NCI-H460 (cell line): Measurements from ENCODE around the gene OS9. TPM values are rescaled to one million over a fixed set of nuclear protein-coding genes. Genes with fewer than 3 reads are reported as not detected.
A peak's percentile ranks its signal among the peaks of the same experiment; 100 is the strongest.
"Not testable (repeated sequence)": the region's sequence is repeated elsewhere in the genome, so short reads cannot be mapped to it uniquely, and the experiment has no call there.

Source experiments
- DNase-seq: peaks from one replicate; pipeline ENCODE4 v3.0.0-alpha.2; 2016; ENCODE audit warnings: low read depth; ENCODE audit errors: extremely low read depth
- polyA plus RNA-seq: library from polyadenylated mRNA; depleted of rRNA; stranded (reverse); fragments of >200 nt; gene quantifications from 2 replicates; pipeline ENCODE4 v1.2.3, GENCODE V29; 2014; cell fraction: nucleus; rRNA removed
- total RNA-seq: library from RNA; depleted of rRNA; stranded (reverse); fragments of >200 nt; shearing (Covaris generic); gene quantifications from 2 replicates; pipeline ENCODE4 v1.2.3, GENCODE V29; 2014; rRNA removed

OS9 gene, protein sequence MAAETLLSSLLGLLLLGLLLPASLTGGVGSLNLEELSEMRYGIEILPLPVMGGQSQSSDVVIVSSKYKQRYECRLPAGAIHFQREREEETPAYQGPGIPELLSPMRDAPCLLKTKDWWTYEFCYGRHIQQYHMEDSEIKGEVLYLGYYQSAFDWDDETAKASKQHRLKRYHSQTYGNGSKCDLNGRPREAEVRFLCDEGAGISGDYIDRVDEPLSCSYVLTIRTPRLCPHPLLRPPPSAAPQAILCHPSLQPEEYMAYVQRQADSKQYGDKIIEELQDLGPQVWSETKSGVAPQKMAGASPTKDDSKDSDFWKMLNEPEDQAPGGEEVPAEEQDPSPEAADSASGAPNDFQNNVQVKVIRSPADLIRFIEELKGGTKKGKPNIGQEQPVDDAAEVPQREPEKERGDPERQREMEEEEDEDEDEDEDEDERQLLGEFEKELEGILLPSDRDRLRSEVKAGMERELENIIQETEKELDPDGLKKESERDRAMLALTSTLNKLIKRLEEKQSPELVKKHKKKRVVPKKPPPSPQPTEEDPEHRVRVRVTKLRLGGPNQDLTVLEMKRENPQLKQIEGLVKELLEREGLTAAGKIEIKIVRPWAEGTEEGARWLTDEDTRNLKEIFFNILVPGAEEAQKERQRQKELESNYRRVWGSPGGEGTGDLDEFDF
- total RNA-seq = 214 and 232 TPM in 2 replicates
- 235 and 287 TPM in 2 replicates for polyA plus RNA-seq

DNA sequence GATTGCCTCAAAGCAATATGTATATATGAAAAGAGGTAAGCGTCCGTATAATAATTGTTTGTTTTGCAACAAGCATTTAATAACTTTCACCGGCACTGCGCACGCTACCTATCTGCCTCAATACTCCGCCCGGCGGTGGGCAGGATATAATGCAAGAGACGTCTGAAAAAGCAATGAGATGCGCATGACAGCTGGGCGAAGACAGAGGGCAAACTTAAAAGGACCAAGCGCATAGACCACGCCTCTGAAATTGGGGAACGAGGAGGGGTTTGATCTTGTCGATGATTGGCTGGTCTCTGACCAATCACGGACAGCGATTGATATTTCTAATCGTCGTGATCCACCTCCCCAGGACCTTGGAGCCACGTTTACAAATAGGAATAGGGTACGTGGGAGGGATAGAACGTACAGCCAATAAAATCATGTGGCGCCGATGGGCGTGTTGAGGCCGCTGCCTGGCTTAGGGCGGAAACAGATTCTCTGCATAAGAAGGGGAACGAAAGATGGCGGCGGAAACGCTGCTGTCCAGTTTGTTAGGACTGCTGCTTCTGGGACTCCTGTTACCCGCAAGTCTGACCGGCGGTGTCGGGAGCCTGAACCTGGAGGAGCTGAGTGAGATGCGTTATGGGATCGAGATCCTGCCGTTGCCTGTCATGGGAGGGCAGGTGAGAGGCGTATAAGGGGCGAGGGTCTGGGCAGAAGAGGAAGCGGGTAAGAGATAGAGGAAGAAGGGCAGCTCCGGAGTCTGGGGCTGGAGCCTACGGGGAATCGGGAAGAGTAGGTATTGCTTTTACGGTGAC, at the start of gene OS9:
TSS of gene OS9 (plus strand) at position 474 of the 800 bp plus-strand sequence. CDS start at position 504, 30 bp downstream.
- DNase-seq = peak; percentile 100

GRCh38 chr12:57645990-57646658, 47.8 kb upstream of the OS9 start:
- not testable (repeated sequence) for DNase-seq

- not testable (repeated sequence) for DNase-seq
Observed at GRCh38 chr12:57646659-57647049, 47.3 kb upstream of the OS9 start.

DNA sequence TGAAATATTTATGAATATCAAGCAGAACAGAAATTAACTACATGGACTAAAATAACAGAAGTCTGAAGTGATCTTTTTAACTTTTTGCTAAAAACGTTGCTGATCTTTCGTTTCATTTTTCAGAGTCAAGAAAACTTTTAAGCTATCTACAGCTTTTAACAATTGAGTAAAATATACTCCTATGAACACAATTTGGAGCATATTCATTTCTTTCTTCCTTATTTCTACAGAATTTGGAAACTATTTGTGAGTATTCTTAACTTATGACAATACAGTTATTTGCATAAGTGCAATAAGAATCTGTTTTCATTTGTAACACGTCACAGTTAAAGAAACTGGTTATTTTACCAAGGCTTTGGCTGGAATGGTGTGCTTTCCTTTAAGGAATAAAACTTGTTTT, 39.9 kb upstream of the OS9 start:
- DNase-seq = no peak

GRCh38 chr12:57655541-57656240, 38.2 kb upstream of the OS9 start:
- no peak for DNase-seq

- DNase-seq = not testable (repeated sequence)
Observed at GRCh38 chr12:57656408-57656807, 37.5 kb upstream of the OS9 start.

GRCh38 chr12:57657744-57658143, 36.2 kb upstream of the OS9 start:
- DNase-seq = no peak

DNA sequence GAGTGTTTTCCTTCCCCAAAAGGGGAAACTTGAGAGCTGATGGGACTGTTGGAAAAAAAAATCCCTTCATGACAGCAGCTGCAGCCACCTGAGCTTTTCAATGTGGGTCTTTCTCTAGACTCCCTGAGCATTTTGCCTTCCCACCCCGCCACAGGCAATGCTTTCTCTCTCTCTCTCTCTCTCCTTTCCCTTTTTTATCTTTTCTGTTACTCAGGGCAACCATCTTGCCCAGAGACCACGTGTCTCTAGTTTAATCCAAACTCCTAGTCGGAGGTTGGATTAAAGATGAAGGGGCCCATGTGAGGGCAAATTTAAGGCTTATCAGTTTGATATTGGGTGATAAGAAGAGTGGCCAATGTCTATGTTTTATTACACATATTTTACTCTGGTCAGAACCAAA, 35.0 kb upstream of the OS9 start:
- DNase-seq = no peak

DNA sequence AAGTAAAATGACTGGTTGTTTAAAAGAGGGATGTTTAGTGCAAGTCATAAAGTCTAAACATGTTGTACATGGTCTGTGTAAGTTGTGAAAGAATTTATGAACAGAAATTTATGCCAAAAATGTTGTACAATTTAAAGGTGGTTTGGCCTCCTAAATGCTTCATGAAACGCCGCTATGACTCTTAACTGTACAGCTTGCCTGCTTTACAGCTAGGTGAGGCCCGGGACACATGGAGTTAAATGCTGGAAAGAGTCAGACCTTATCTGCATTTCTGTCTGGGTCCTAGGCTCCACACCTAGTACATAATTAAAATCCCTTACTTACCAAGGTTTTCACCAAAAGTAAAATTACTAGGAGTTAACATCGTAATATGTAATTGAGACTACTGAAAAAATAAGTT, 32.6 kb upstream of the OS9 start:
- no peak for DNase-seq

- not testable (repeated sequence) for DNase-seq
Observed at GRCh38 chr12:57665066-57665820, 28.7 kb upstream of the OS9 start.

GRCh38 chr12:57666897-57667296, 27.0 kb upstream of the OS9 start:
- DNase-seq = no peak

- not testable (repeated sequence) for DNase-seq
Observed at GRCh38 chr12:57669691-57670090, 24.2 kb upstream of the OS9 start.

DNA sequence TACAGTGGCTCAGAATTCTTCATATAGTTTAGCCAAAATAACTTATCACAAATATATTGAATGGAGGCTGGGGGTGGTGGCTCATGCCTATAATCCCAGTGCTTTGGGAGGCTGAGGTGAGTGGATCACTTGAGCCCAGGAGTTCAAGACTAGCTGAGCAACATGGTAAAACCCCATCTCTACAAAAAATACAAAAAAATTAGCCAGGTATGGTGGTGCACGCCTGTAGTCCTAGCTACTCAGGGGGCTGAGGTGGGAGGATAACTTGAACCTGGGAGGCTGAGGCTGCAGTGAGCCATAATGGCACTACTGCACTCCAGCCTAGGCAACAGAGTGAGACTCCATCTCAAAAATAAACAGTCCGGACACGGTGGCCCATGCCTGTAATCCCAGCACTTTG, 22.1 kb upstream of the OS9 start:
- DNase-seq = not testable (repeated sequence)

- DNase-seq = no peak
Observed at GRCh38 chr12:57672801-57673200, 21.1 kb upstream of the OS9 start.

DNA sequence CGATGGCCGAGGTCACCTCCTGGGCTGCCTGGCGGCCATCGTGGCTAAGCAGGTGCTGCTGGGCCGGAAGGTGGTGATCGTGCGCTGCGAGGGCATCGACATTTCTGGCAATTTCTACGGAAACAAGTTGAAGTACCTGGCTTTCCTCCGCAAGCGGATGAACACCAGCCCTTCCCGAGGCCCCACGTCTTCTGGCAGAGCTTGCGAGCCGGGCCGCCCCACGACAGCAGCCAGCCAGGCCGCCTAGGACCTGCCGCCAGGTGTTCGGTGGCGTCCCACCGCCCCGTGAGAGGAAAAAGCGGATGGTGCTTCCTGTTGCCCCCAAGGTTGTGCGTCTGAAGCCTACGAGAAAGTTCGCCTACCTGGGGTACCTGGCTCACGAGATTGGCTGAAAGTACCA, 19.2 kb upstream of the OS9 start:
- no peak for DNase-seq

- not testable (repeated sequence) for DNase-seq
Observed at GRCh38 chr12:57677947-57678346, 16.0 kb upstream of the OS9 start.

- no peak for DNase-seq
Observed at GRCh38 chr12:57679697-57680096, 14.2 kb upstream of the OS9 start.

- no peak for DNase-seq
Observed at GRCh38 chr12:57687862-57688261, 6.1 kb upstream of the OS9 start.

- DNase-seq = no peak
Observed at GRCh38 chr12:57688931-57689330, 5.0 kb upstream of the OS9 start.
